Nephron (organoid): ENCODE data around the gene PLPPR4.

Source experiments
- H3K27ac Mint-ChIP-seq, 3 experiments: 2 replicates each; pipeline ENCODE4 v1.8.0; 2020; ENCODE audit warnings: mixed read lengths in 3 of 3, mild to moderate bottlenecking in 2 of 3, moderate library complexity in 1 of 3
- H3K27me3 Mint-ChIP-seq: 2 replicates; pipeline ENCODE4 v1.8.0; 2021; ENCODE audit warnings: low read depth, mild to moderate bottlenecking, moderate library complexity, mixed read lengths
- H3K36me3 Mint-ChIP-seq: 2 replicates; pipeline ENCODE4 v1.8.0; 2020; ENCODE audit warnings: low read depth, mixed read lengths
- H3K4me1 Mint-ChIP-seq: 2 replicates; pipeline ENCODE4 v1.8.0; 2020; ENCODE audit warnings: mixed read lengths
- H3K4me3 Mint-ChIP-seq, 3 experiments: 2 replicates each; pipeline ENCODE4 v1.8.0; 2020; ENCODE audit warnings: mild to moderate bottlenecking in 3 of 3, mixed read lengths in 3 of 3, moderate library complexity in 2 of 3
- H3K9me3 Mint-ChIP-seq: 2 replicates; pipeline ENCODE4 v1.8.0; 2020; ENCODE audit warnings: mixed read lengths
- TF ChIP-seq, protein P1 (sequence below), 3 experiments: fragments of 200-600 bp; sonication (generic); IDR thresholded peaks; one replicate each; pipeline ENCODE4 v1.5.0; 2021; ENCODE audit warnings: antibody characterized with exemption in 3 of 3; ENCODE audit not compliant: unreplicated experiment in 3 of 3

PLPPR4 gene

DNA sequence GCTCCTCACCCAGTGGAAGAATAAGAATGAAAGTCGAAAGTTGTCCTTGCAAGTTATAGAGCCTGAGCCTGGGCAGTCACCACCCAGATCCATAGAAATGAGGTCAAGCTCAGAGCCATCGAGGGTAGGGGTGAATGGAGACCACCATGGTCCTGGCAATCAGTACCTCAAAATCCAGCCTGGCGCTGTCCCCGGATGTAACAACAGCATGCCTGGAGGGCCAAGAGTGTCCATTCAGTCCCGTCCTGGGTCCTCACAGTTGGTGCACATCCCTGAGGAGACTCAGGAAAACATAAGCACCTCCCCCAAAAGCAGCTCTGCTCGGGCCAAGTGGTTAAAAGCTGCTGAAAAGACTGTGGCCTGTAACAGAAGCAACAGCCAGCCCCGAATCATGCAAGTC lies 41.8 kb downstream of the PLPPR4 start:
- no peaks in the 10 kb centered on the region for H3K36me3 Mint-ChIP-seq

DNA sequence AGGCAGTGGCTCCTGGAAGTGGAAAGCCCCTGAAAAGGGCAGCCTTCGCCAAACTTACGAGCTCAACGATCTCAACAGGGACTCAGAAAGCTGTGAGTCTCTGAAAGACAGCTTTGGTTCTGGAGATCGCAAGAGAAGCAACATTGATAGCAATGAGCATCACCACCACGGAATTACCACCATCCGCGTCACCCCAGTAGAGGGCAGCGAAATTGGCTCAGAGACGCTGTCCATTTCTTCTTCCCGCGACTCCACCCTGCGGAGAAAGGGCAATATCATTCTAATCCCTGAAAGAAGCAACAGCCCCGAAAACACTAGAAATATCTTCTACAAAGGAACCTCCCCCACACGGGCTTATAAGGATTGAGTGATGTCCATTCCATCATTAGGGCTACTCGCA lies 42.4 kb downstream of the PLPPR4 start:
- TF ChIP-seq, protein P1, sequence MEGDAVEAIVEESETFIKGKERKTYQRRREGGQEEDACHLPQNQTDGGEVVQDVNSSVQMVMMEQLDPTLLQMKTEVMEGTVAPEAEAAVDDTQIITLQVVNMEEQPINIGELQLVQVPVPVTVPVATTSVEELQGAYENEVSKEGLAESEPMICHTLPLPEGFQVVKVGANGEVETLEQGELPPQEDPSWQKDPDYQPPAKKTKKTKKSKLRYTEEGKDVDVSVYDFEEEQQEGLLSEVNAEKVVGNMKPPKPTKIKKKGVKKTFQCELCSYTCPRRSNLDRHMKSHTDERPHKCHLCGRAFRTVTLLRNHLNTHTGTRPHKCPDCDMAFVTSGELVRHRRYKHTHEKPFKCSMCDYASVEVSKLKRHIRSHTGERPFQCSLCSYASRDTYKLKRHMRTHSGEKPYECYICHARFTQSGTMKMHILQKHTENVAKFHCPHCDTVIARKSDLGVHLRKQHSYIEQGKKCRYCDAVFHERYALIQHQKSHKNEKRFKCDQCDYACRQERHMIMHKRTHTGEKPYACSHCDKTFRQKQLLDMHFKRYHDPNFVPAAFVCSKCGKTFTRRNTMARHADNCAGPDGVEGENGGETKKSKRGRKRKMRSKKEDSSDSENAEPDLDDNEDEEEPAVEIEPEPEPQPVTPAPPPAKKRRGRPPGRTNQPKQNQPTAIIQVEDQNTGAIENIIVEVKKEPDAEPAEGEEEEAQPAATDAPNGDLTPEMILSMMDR (IDR thresholded peaks at IDR 0.05; ENCODE audit: unreplicated experiment in 3 of 3), result no peak
- H3K27me3 Mint-ChIP-seq, result no peaks in the 10 kb centered on the region
- H3K36me3 Mint-ChIP-seq, result no peaks in the 10 kb centered on the region
- H3K27ac Mint-ChIP-seq, result no peak overlapping the region
- H3K4me3 Mint-ChIP-seq, result no peak overlapping the region
- H3K4me1 Mint-ChIP-seq, result no peaks in the 10 kb centered on the region
- H3K9me3 Mint-ChIP-seq, result no peaks in the 10 kb centered on the region

More for the DNA sequence above, 41.8 kb downstream of the PLPPR4 start:
- no peaks in the 10 kb centered on the region for H3K27me3 Mint-ChIP-seq
- no peaks in the 10 kb centered on the region for H3K9me3 Mint-ChIP-seq
- H3K4me1 Mint-ChIP-seq, result no peaks in the 10 kb centered on the region
- TF ChIP-seq, protein P1 (IDR thresholded peaks at IDR 0.05; ENCODE audit: unreplicated experiment in 3 of 3), result no peak
- H3K27ac Mint-ChIP-seq, result no peak overlapping the region
- H3K4me3 Mint-ChIP-seq, result no peak overlapping the region

DNA sequence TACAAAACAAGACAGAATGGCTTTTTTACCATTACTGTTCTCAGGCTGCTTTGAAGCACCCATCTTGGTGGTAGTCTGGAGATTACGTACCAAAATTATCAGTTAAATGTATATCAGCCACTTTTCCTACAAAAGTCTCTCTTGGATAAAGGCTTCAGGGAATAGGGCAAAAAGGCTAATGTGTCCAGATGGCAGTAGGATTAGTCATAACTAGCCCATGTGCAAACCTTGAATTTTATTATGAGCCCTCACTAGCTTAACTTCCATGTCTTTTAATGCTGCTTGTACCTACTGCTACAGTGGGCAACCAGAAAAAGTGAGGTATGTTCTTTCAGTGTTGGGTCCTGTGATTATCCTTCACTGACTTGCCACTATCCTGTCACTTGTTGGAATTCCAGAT lies 51.0 kb downstream of the PLPPR4 start:
- Mint-ChIP-seq H3K27ac (no peak overlapping the region), H3K27me3 (no peaks in the 10 kb centered on the region), H3K9me3 (no peaks in the 10 kb centered on the region), H3K4me1 (no peaks in the 10 kb centered on the region), H3K36me3 (no peaks in the 10 kb centered on the region), H3K4me3 (no peak overlapping the region)
- TF ChIP-seq, protein P1 (IDR thresholded peaks at IDR 0.05; ENCODE audit: unreplicated experiment in 3 of 3), result no peak

DNA sequence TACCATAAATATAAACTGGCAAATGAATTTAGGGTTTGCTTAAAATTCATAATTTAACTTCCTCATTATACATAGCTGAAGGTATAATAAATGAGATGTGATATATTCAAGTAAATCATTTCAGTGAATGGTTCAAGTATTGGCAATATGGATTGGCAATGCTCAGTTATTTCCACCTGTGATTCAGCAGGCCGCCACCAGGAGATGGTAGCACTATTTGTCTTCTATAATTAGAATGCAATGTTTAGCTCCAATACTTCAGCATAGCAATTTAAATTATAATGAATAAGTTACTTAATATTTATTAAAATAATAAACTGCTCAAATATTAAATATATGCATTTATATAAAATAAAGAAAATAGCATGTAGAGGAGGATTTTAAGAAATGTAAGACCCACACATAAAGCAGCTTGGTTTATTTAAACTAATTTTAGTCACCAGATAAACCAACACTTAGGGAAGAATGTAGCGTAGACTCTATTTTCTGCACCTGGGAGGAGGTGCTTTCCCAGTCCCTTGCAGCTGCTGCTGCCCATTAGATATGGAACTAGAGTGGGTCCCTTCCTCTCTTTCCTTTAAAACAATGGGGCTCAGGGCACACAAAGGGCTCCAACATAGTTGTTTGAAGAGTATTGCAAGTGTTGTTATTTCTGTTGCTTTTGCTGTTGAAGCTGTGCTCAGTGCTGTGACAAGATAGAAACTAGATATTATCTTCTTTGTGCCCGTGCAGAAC lies 62.1 kb downstream of the PLPPR4 start:
- H3K9me3 Mint-ChIP-seq, result no peaks in the 10 kb centered on the region
- no peaks in the 10 kb centered on the region for H3K36me3 Mint-ChIP-seq
- no peak overlapping the region for H3K4me3 Mint-ChIP-seq
- H3K27me3 Mint-ChIP-seq, result no peaks in the 10 kb centered on the region
- TF ChIP-seq, protein P1 (IDR thresholded peaks at IDR 0.05; ENCODE audit: unreplicated experiment in 3 of 3), result peak in 2 of 3 experiments; percentile 20 to 32
- no peak overlapping the region for H3K27ac Mint-ChIP-seq
- H3K4me1 Mint-ChIP-seq, result no peaks in the 10 kb centered on the region

DNA sequence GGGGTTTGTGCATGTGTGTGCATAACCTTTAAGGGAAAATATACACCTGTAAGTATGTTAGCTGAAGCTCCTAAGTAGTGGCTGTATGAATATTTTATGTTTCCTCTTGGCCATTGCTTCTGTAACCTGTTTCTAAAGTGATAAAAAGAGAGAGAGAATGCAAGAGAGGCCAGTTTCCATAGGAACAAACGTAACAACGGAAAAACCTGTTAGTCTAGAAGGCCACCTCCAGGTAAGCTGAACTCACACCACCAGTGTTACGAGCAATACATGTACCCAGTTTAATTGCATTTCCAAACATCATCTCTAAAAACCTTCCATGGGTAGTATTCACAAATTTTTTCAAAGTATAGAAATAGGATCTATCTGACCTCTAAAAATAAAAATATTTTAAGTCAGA lies 63.1 kb downstream of the PLPPR4 start:
- Mint-ChIP-seq H3K9me3 (no peaks in the 10 kb centered on the region), H3K4me1 (no peaks in the 10 kb centered on the region), H3K27ac (peak overlapping the region in 1 of 3 experiments; percentile 58), H3K27me3 (no peaks in the 10 kb centered on the region), H3K36me3 (no peaks in the 10 kb centered on the region), H3K4me3 (no peak overlapping the region)
- TF ChIP-seq, protein P1 (IDR thresholded peaks at IDR 0.05; ENCODE audit: unreplicated experiment in 3 of 3), result no peak

DNA sequence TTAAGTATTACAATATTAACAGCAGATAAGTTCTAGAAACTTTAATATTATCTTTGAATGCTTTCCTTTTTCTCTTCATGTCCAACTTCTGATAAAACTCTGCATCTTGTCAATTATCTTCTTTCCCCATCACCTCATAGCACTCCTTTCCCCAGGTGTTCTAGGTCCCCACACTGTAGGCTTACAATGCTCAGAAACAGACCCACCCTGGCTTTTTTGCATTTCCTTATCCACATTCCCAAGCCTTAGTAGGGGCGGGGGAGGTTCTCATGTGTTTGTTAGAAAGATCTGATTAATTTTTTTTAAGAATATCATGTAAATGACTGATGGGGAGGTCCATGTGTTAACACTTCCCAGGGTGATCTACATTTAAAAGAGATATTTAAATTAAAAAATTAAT lies 63.9 kb downstream of the PLPPR4 start:
- Mint-ChIP-seq H3K27me3 (no peaks in the 10 kb centered on the region), H3K27ac (no peak overlapping the region), H3K9me3 (no peaks in the 10 kb centered on the region), H3K4me1 (no peaks in the 10 kb centered on the region), H3K36me3 (no peaks in the 10 kb centered on the region), H3K4me3 (no peak overlapping the region)
- TF ChIP-seq, protein P1 (IDR thresholded peaks at IDR 0.05; ENCODE audit: unreplicated experiment in 3 of 3), result no peak
